Measurements from ENCODE around the gene TNF. TPM values are rescaled to one million over a fixed set of nuclear protein-coding genes. Genes with fewer than 3 reads are reported as not detected.

TNF gene
- total RNA-seq, 1 experiment from 2014 or later: 0.17 TPM

DNA sequence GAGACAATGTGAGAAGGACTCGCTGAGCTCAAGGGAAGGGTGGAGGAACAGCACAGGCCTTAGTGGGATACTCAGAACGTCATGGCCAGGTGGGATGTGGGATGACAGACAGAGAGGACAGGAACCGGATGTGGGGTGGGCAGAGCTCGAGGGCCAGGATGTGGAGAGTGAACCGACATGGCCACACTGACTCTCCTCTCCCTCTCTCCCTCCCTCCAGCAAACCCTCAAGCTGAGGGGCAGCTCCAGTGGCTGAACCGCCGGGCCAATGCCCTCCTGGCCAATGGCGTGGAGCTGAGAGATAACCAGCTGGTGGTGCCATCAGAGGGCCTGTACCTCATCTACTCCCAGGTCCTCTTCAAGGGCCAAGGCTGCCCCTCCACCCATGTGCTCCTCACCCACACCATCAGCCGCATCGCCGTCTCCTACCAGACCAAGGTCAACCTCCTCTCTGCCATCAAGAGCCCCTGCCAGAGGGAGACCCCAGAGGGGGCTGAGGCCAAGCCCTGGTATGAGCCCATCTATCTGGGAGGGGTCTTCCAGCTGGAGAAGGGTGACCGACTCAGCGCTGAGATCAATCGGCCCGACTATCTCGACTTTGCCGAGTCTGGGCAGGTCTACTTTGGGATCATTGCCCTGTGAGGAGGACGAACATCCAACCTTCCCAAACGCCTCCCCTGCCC is 1.7 kb downstream of the TNF start:
- CTCF ChIA-PET: no interaction called here
- POLR2A ChIA-PET (ENCODE audit: low non-redundant PET): no interaction called here
- H3K4me3 ChIP-seq (ENCODE audit: low read depth, low read length, poor library complexity, severe bottlenecking): no peak overlapping the region
- TF ChIP-seq, protein P1, sequence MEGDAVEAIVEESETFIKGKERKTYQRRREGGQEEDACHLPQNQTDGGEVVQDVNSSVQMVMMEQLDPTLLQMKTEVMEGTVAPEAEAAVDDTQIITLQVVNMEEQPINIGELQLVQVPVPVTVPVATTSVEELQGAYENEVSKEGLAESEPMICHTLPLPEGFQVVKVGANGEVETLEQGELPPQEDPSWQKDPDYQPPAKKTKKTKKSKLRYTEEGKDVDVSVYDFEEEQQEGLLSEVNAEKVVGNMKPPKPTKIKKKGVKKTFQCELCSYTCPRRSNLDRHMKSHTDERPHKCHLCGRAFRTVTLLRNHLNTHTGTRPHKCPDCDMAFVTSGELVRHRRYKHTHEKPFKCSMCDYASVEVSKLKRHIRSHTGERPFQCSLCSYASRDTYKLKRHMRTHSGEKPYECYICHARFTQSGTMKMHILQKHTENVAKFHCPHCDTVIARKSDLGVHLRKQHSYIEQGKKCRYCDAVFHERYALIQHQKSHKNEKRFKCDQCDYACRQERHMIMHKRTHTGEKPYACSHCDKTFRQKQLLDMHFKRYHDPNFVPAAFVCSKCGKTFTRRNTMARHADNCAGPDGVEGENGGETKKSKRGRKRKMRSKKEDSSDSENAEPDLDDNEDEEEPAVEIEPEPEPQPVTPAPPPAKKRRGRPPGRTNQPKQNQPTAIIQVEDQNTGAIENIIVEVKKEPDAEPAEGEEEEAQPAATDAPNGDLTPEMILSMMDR (conservative IDR thresholded peaks at IDR 0.05; ENCODE audit: low read depth, low read length): no peak
- no peak for TF ChIP-seq EZH2 (IDR thresholded peaks at IDR 0.05; ENCODE audit: borderline replicate concordance, low read depth, low read length, poor library complexity, severe bottlenecking)
- DNase-seq (ENCODE audit: low spot score): no peak
- no peaks in the 10 kb centered on the region for H3K27me3 ChIP-seq (replicated peaks; ENCODE audit: insufficient read depth, low read depth, low read length, poor library complexity)
- BruUV-seq (replicated peaks): no TSS peak
- intact Hi-C loops (cut with micrococcal nuclease; ENCODE audit: unreplicated experiment): no loop called here
- no peaks in the 10 kb centered on the region for H3K9me3 ChIP-seq (ENCODE audit: low read depth, low read length, poor library complexity, severe bottlenecking)
- H3K27ac ChIP-seq (ENCODE audit: low read depth, low read length, poor library complexity, severe bottlenecking): no peak overlapping the region
- H3K4me1 ChIP-seq (ENCODE audit: insufficient read depth, low read length, poor library complexity, severe bottlenecking): peaks cover 5% of the 10 kb centered on the region
- H3K36me3 ChIP-seq (ENCODE audit: insufficient read depth, low read length, poor library complexity, severe bottlenecking): no peaks in the 10 kb centered on the region

DNA sequence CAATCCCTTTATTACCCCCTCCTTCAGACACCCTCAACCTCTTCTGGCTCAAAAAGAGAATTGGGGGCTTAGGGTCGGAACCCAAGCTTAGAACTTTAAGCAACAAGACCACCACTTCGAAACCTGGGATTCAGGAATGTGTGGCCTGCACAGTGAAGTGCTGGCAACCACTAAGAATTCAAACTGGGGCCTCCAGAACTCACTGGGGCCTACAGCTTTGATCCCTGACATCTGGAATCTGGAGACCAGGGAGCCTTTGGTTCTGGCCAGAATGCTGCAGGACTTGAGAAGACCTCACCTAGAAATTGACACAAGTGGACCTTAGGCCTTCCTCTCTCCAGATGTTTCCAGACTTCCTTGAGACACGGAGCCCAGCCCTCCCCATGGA is 2.2 kb downstream of the TNF start:
- Histone ChIP-seq H3K36me3 (ENCODE audit: insufficient read depth, low read length, poor library complexity, severe bottlenecking) (no peaks in the 10 kb centered on the region), H3K9me3 (ENCODE audit: low read depth, low read length, poor library complexity, severe bottlenecking) (no peaks in the 10 kb centered on the region), H3K27ac (ENCODE audit: low read depth, low read length, poor library complexity, severe bottlenecking) (no peak overlapping the region), H3K27me3 (replicated peaks; ENCODE audit: insufficient read depth, low read depth, low read length, poor library complexity) (no peaks in the 10 kb centered on the region), H3K4me1 (ENCODE audit: insufficient read depth, low read length, poor library complexity, severe bottlenecking) (peaks cover 5% of the 10 kb centered on the region), H3K4me3 (ENCODE audit: low read depth, low read length, poor library complexity, severe bottlenecking) (no peak overlapping the region)
- TF ChIP-seq, protein P1 (conservative IDR thresholded peaks at IDR 0.05; ENCODE audit: low read depth, low read length): no peak
- TF ChIP-seq EZH2 (IDR thresholded peaks at IDR 0.05; ENCODE audit: borderline replicate concordance, low read depth, low read length, poor library complexity, severe bottlenecking): no peak
- no peak for DNase-seq (ENCODE audit: low spot score)
- CTCF ChIA-PET: no interaction called here
- BruUV-seq (replicated peaks): no TSS peak
- intact Hi-C loops (cut with micrococcal nuclease; ENCODE audit: unreplicated experiment): no loop called here
- POLR2A ChIA-PET (ENCODE audit: low non-redundant PET): no interaction called here

DNA sequence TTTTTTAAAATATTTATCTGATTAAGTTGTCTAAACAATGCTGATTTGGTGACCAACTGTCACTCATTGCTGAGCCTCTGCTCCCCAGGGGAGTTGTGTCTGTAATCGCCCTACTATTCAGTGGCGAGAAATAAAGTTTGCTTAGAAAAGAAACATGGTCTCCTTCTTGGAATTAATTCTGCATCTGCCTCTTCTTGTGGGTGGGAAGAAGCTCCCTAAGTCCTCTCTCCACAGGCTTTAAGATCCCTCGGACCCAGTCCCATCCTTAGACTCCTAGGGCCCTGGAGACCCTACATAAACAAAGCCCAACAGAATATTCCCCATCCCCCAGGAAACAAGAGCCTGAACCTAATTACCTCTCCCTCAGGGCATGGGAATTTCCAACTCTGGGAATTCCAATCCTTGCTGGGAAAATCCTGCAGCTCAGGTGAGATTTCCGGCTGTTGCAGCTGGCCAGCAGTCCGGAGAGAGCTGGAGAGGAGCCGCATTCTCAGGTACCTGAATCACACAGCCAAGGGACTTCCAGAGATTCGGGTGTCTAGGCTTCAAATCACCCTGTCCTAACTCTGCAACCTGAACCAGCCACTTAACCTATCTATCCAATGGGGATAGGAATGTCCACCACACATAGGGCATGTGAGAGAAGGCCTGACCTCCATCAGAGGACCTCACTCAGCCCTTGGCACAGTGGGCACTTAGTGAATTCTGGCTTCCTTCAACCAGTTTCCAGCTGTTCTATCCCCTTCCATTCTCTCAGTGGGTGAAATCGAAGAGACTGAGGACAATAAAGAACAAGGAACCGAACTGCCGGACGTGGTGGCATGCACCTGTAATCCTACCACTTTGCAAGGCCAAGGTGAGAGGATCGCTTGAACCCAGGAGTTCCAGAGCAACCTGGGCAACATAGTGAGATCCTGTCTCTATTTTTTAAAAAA is 3.1 kb downstream of the TNF start:
- Histone ChIP-seq H3K4me3 (ENCODE audit: low read depth, low read length, poor library complexity, severe bottlenecking) (no peak overlapping the region), H3K9me3 (ENCODE audit: low read depth, low read length, poor library complexity, severe bottlenecking) (no peaks in the 10 kb centered on the region), H3K36me3 (ENCODE audit: insufficient read depth, low read length, poor library complexity, severe bottlenecking) (no peaks in the 10 kb centered on the region), H3K4me1 (ENCODE audit: insufficient read depth, low read length, poor library complexity, severe bottlenecking) (peaks cover 5% of the 10 kb centered on the region), H3K27me3 (replicated peaks; ENCODE audit: insufficient read depth, low read depth, low read length, poor library complexity) (no peaks in the 10 kb centered on the region), H3K27ac (ENCODE audit: low read depth, low read length, poor library complexity, severe bottlenecking) (no peak overlapping the region)
- no TSS peak for BruUV-seq (replicated peaks)
- POLR2A ChIA-PET (ENCODE audit: low non-redundant PET): interaction anchor here (0.6 kb wide), 1 partner anchor 21 kb away, joined by 8 read pairs; no protein-coding TSS in a partner anchor
- CTCF ChIA-PET: no interaction called here
- TF ChIP-seq, protein P1 (conservative IDR thresholded peaks at IDR 0.05; ENCODE audit: low read depth, low read length): no peak
- TF ChIP-seq EZH2 (IDR thresholded peaks at IDR 0.05; ENCODE audit: borderline replicate concordance, low read depth, low read length, poor library complexity, severe bottlenecking): no peak
- no peak for DNase-seq (ENCODE audit: low spot score)
- intact Hi-C loops (cut with micrococcal nuclease; ENCODE audit: unreplicated experiment): no loop called here

Measured in A673 (cell line).